K562 (cell line): ENCODE data around the gene HEXIM1. TPM values are rescaled to one million over a fixed set of nuclear protein-coding genes. Genes with fewer than 3 reads are reported as not detected.
A peak's percentile ranks its signal among the peaks of the same experiment; 100 is the strongest.

Experiments
- ATAC-seq: fragments of 200-7000 bp; cut with Tn5 transposase; 3 replicates; pipeline ENCODE4 v1.9.1; 2020; ENCODE audit warnings: moderate library complexity
- BruUV-seq: library from RNA; stranded (reverse); fragments of 400-500 nt; replicated peaks from 2 replicates; lab custom pipeline; 2021; lab: Mats Ljungman, UMichigan
- CTCF ChIA-PET: fragments of 300-600 bp; formaldehyde crosslinking; extraction: SDS; loops from one replicate; lab custom pipeline; 2021; ENCODE audit warnings: low intra/inter-chr PET ratio; lab: Yijun Ruan, JAX
- POLR2A ChIA-PET: fragments of 300-600, 350-650 bp; sonication (Branson Sonifier 250); formaldehyde crosslinking; extraction: SDS; loops from one replicate; lab custom pipeline; 2021; ENCODE audit warnings: antibody characterized with exemption, inconsistent platforms; lab: Yijun Ruan, JAX
- DNase-seq, 4 experiments: peaks; one replicate each; pipeline versions ENCODE4 v3.0.0 to v3.0.0-alpha.2; 2011 to 2018; ENCODE audit warnings: low spot score in 3 of 4, mixed read lengths in 3 of 4; ENCODE audit errors: extremely low read depth in 1 of 4
- FAIRE-seq: peaks from 2 replicates; lab custom pipeline; 2011; peaks lifted over from hg19 to GRCh38; lab: Jason Lieb, UNC
- H2AFZ ChIP-seq: 2 replicates; pipeline ENCODE4 v1.6.0; 2011; ENCODE audit warnings: low read depth, low read length, control low read depth, inconsistent platforms
- H3K27ac ChIP-seq: fragments of 200-600 bp; 3 replicates; pipeline ENCODE4 v1.8.0; 2011; ENCODE audit warnings: low read depth, mild to moderate bottlenecking, control low read depth, inconsistent platforms, low read length, moderate library complexity, mixed read lengths; ENCODE audit errors: extremely low read depth
- H3K27me3 ChIP-seq, 2 experiments: fragments of 300-600 bp in 1 of 2; 2 replicates in 1 of 2; 3 replicates in 1 of 2; pipeline versions ENCODE4 v1.6.0 to v1.8.0; 2011; ENCODE audit warnings: inconsistent platforms in 2 of 2, low read length in 2 of 2, mild to moderate bottlenecking in 1 of 2, mixed read lengths in 1 of 2, moderate library complexity in 1 of 2; ENCODE audit not compliant: control insufficient read depth in 2 of 2, insufficient read depth in 2 of 2
- H3K36me3 ChIP-seq: fragments of 300-600 bp; 3 replicates; pipeline ENCODE4 v1.8.0; 2011; ENCODE audit warnings: mild to moderate bottlenecking, low read length, inconsistent platforms; ENCODE audit not compliant: control insufficient read depth, insufficient read depth
- H3K4me1 ChIP-seq, 2 experiments: fragments of 200-600 bp in 1 of 2; replicated peaks in 1 of 2; 2 replicates in 1 of 2; 3 replicates in 1 of 2; pipeline versions ENCODE4 v1.5.1 to v1.8.0; 2011; ENCODE audit warnings: inconsistent platforms in 2 of 2, low read length in 2 of 2, mild to moderate bottlenecking in 1 of 2, mixed read lengths in 1 of 2, moderate library complexity in 1 of 2; ENCODE audit not compliant: control insufficient read depth in 2 of 2, insufficient read depth in 2 of 2
- H3K4me2 ChIP-seq: 2 replicates; pipeline ENCODE4 v1.6.1; 2011; ENCODE audit warnings: low read length, control low read depth, inconsistent platforms, mixed read lengths; ENCODE audit not compliant: insufficient read depth
- H3K4me3 ChIP-seq: fragments of 200-600 bp; sonication (generic), shearing (Covaris generic); 2 replicates; pipeline ENCODE4 v1.5.1; 2016; ENCODE audit warnings: control low read depth, inconsistent platforms
- H3K79me2 ChIP-seq: fragments of 200-600 bp; 3 replicates; pipeline ENCODE4 v1.8.0; 2011; ENCODE audit warnings: low read length, inconsistent platforms; ENCODE audit not compliant: control insufficient read depth, insufficient read depth
- H3K9ac ChIP-seq, 2 experiments: 2 replicates each; pipeline versions ENCODE4 v1.6.0 to v1.6.1; 2011; ENCODE audit warnings: low read depth in 2 of 2, low read length in 2 of 2, control low read depth in 1 of 2, inconsistent platforms in 1 of 2, mild to moderate bottlenecking in 1 of 2, mixed read lengths in 1 of 2; ENCODE audit not compliant: insufficient read depth in 1 of 2
- H3K9me1 ChIP-seq: one replicate; pipeline ENCODE4 v1.6.0; 2011; ENCODE audit warnings: inconsistent platforms, mild to moderate bottlenecking, low read length, moderate library complexity; ENCODE audit not compliant: control insufficient read depth, insufficient read depth
- H3K9me3 ChIP-seq: replicated peaks from 2 replicates; pipeline ENCODE4 v1.5.1; 2011; ENCODE audit warnings: low read depth, low read length, inconsistent platforms; ENCODE audit not compliant: control insufficient read depth, insufficient read depth
- H4K20me1 ChIP-seq: replicated peaks from 2 replicates; pipeline ENCODE4 v1.6.1; 2011; ENCODE audit warnings: low read length, inconsistent platforms, mixed read lengths; ENCODE audit not compliant: control insufficient read depth, insufficient read depth
- BRCA1 ChIP-seq, 2 experiments: fragments of 450-650 bp in 1 of 2; sonication (generic) in 1 of 2; formaldehyde crosslinking in 1 of 2; IDR thresholded peaks; 2 replicates each; pipeline versions ENCODE4 v1.5.0 to v1.6.1; 2017 to 2020; ENCODE audit warnings: mild to moderate bottlenecking in 1 of 2, missing genetic modification reagents in 1 of 2
- CTCF ChIP-seq, 3 experiments: IDR thresholded peaks in 2 of 3; conservative IDR thresholded peaks in 1 of 3; 2 replicates each; pipeline ENCODE4 v1.5.1; 2011 to 2012; ENCODE audit warnings: low read length in 3 of 3, mild to moderate bottlenecking in 3 of 3, control low read depth in 2 of 3, improper control_type of control experiment in 1 of 3, inconsistent platforms in 1 of 3, low read depth in 1 of 3, mixed read lengths in 1 of 3, moderate library complexity in 1 of 3; ENCODE audit not compliant: insufficient read depth in 2 of 3
- FOXP1 ChIP-seq: sonication (generic); formaldehyde crosslinking; IDR thresholded peaks from 2 replicates; pipeline ENCODE4 v1.8.0; 2022; ENCODE audit warnings: mild to moderate bottlenecking, missing genetic modification reagents
- JUND ChIP-seq, 2 experiments: IDR thresholded peaks; 2 replicates in 1 of 2; 3 replicates in 1 of 2; pipeline ENCODE4 v1.6.1; 2011; ENCODE audit warnings: borderline replicate concordance in 2 of 2, low read depth in 2 of 2, low read length in 2 of 2, improper control_type of control experiment in 1 of 2, missing biosample characterization in 1 of 2, missing genetic modification characterization in 1 of 2, missing genetic modification reagents in 1 of 2
- NFXL1 ChIP-seq: fragments of 450-650 bp; formaldehyde crosslinking; IDR thresholded peaks from 2 replicates; pipeline ENCODE4 v1.4.0; 2021; ENCODE audit warnings: mild to moderate bottlenecking
- RBBP5 ChIP-seq: fragments of 200-600 bp; sonication (generic); IDR thresholded peaks from 2 replicates; pipeline ENCODE4 v1.6.1; 2012; ENCODE audit warnings: borderline replicate concordance, mild to moderate bottlenecking, low read length, control low read depth, inconsistent platforms; ENCODE audit not compliant: insufficient read depth, poor library complexity, severe bottlenecking
- RBM14 ChIP-seq: fragments of 200-400 bp; formaldehyde crosslinking; IDR thresholded peaks from 2 replicates; pipeline ENCODE4 v1.6.1; 2018; ENCODE audit warnings: low read depth, mild to moderate bottlenecking, low read length, moderate library complexity, borderline replicate concordance; ENCODE audit not compliant: insufficient read depth
- ZBTB17 ChIP-seq: fragments of 450-650 bp; formaldehyde crosslinking; IDR thresholded peaks from 2 replicates; pipeline ENCODE4 v1.4.0; 2020; ENCODE audit warnings: mild to moderate bottlenecking
- ZBTB9 ChIP-seq: fragments of 450-650 bp; formaldehyde crosslinking; IDR thresholded peaks from 2 replicates; pipeline ENCODE4 v1.4.0; 2020; ENCODE audit warnings: mild to moderate bottlenecking, moderate library complexity
- ZNF384 ChIP-seq: IDR thresholded peaks from 2 replicates; pipeline ENCODE4 v1.6.1; 2012; ENCODE audit warnings: low read depth, low read length, improper control_type of control experiment
- ZNF639 ChIP-seq, 2 experiments: fragments of 200-800 bp in 1 of 2; sonication (Bioruptor generic) in 1 of 2; sonication (generic) in 1 of 2; formaldehyde crosslinking in 1 of 2; IDR thresholded peaks in 1 of 2; conservative IDR thresholded peaks in 1 of 2; 2 replicates each; pipeline versions ENCODE4 v1.5.0 to v1.6.1; 2016 to 2020; ENCODE audit warnings: missing compliant biosample characterization in 1 of 2, missing genetic modification characterization in 1 of 2, missing genetic modification reagents in 1 of 2
- WGBS: fragments of 100-300 bp; shearing (Covaris generic); methylation state at CpG from one replicate; pipeline ENCODE4 v1.1.6; 2016; ENCODE audit warnings: low coverage, mixed read lengths; ENCODE audit not compliant: insufficient coverage; ENCODE audit errors: missing lambda C conversion rate; 5-methylcytosine and 5-hydroxymethylcytosine counted together
- in situ Hi-C: fragments of 300-500 bp; cut with MboI; formaldehyde crosslinking; loops from 4 replicates; pipeline ENCODE4 v1.15.0; 2018; ENCODE audit warnings: inconsistent platforms, mixed read lengths
- intact Hi-C: fragments of 100-400 bp; cut with micrococcal nuclease; formaldehyde crosslinking; loops from 2 replicates; pipeline ENCODE4 v1.14.2; 2022
- polyA plus RNA-seq, 8 experiments: library from polyadenylated mRNA; depleted of rRNA in 4 of 8; stranded (reverse) in 5 of 8; unstranded in 3 of 8; fragments of >200 nt; fragmentation: Nextera tagmentation in 2 of 8; fragmentation: Illumina TruSeq in 1 of 8; extraction: Ambion mirVana in 2 of 8; extraction: Trizol in 1 of 8; gene quantifications; 2 replicates each; pipeline versions ENCODE4 v1.2.1 to v1.2.3, GENCODE V29; 2011 to 2014; ENCODE audit warnings: inconsistent platforms in 1 of 8, missing spikeins in 1 of 8
- total RNA-seq, 7 experiments: library from RNA; depleted of rRNA in 6 of 7; stranded (reverse); fragments of >200 nt in 6 of 7; fragmentation: Illumina TruSeq in 2 of 7; extraction: Trizol in 2 of 7; gene quantifications; 2 replicates each; pipeline versions ENCODE4 v1.2.1 to v1.2.3, GENCODE V29; 2011 to 2021; ENCODE audit warnings: low replicate concordance in 1 of 7

The HEXIM1 gene
- total and polyA plus RNA-seq, 9 of the 15 experiments (the other 6 are each of a cell fraction or from before 2014, with no cell fraction given): 1.4 to 28.3 (median 9.1) TPM

- in situ Hi-C loops (no loop called here), intact Hi-C loops (loop anchor here (1.0 kb wide), 1 partner anchor 12 kb away; the partner anchor contains the start of gene HEXIM1)
- H3K79me2 ChIP-seq: peaks cover 37% of the 10 kb centered on the region
- DNase-seq (peak; percentile 70 to 86 (median 84)), FAIRE-seq (no peak), ATAC-seq (peak; percentile 63)
- H3K9ac ChIP-seq: peak overlapping the region; percentile 98 to 99
- peak overlapping the region; percentile 98 for H3K27ac ChIP-seq
- H3K9me3 ChIP-seq: no peaks in the 10 kb centered on the region
- no peaks in the 10 kb centered on the region for H3K9me1 ChIP-seq
- peak overlapping the region; percentile 86 for H3K4me3 ChIP-seq
- H3K27me3 ChIP-seq: no peaks in the 10 kb centered on the region
- peak overlapping the region; percentile 67 for H2AFZ ChIP-seq
- peaks cover 5% of the 10 kb centered on the region; the same call in 2 of the 3 replicates for H3K36me3 ChIP-seq
- POLR2A ChIA-PET: interaction anchor here (0.9 to 9.6 kb wide), 14 partner anchors 10 to 185 kb away, joined by 3 to 497 read pairs (median 6); partner anchors contain the start of genes ACBD4, HEXIM1 and NMT1
- H3K4me2 ChIP-seq: peak overlapping the region; percentile 98
- under 1% methylated on average over 45 of the region's 48 CpGs for WGBS
- H3K4me1 ChIP-seq: peaks cover 39 to 42% of the 10 kb centered on the region in 2 experiments
- TSS peak; percentile 74 for BruUV-seq
- CTCF ChIA-PET: interaction anchor here (0.9 to 3.0 kb wide), 5 partner anchors 9 to 38 kb away, joined by 3 to 19 read pairs (median 3); partner anchors contain the start of genes ACBD4, HEXIM1 and PLCD3
- H4K20me1 ChIP-seq: no peaks in the 10 kb centered on the region
- TF ChIP-seq RBBP5: peak; percentile 86
- 0 out of 4 replicates have a peak, but pooled peaks of 1 of the 2 experiments have one; percentile 5 for TF ChIP-seq ZNF639 (CRISPR knock-in tag; conservative IDR thresholded peaks at IDR 0.05 in 1 of 2, IDR thresholded peaks at IDR 0.05 in 1 of 2)
- TF ChIP-seq CTCF (IDR thresholded peaks at IDR 0.05 in 2 of 3, conservative IDR thresholded peaks at IDR 0.05 in 1 of 3; ENCODE audit: insufficient read depth in 2 of 3, low read depth in 1 of 3, low read length in 3 of 3): peak; percentile 41 to 53 (median 41); a peak in 5 of 6 replicates
- no peak for TF ChIP-seq FOXP1
- peak; percentile 18; the same call in 1 of the 2 replicates for TF ChIP-seq JUND (IDR thresholded peaks at IDR 0.05; ENCODE audit: borderline replicate concordance, low read depth, low read length)
- no peak; the same call in 2 of the 3 replicates for TF ChIP-seq JUND (tag; IDR thresholded peaks at IDR 0.05; ENCODE audit: borderline replicate concordance, low read depth, low read length)
- TF ChIP-seq ZBTB9 (CRISPR knock-in tag): 0 out of 2 replicates have a peak, but pooled peaks have one; percentile 24
- TF ChIP-seq ZBTB17: 0 out of 2 replicates have a peak, but pooled peaks have one; percentile 39
- no peak for TF ChIP-seq BRCA1 (IDR thresholded peaks at IDR 0.05)
- peak; percentile 22; the same call in 1 of the 2 replicates for TF ChIP-seq BRCA1 (CRISPR knock-in tag; IDR thresholded peaks at IDR 0.05)
- TF ChIP-seq NFXL1: 0 out of 2 replicates have a peak, but pooled peaks have one; percentile 59
- TF ChIP-seq RBM14: 0 out of 2 replicates have a peak, but pooled peaks have one; percentile 88
- TF ChIP-seq ZNF384: 0 out of 2 replicates have a peak, but pooled peaks have one; percentile 6
These were observed 12.4 kb downstream of the HEXIM1 start for GRCh38 chr17:45160447-45161287.
